Subcutaneous abdominal adipose tissue (tissue), 5 donors: Measurements from ENCODE around the gene RTN4R.

ENCODE experiments used
- H3K27ac ChIP-seq: one replicate; pipeline ENCODE4 v1.7.0; 2013; ENCODE audit warnings: low read depth, mild to moderate bottlenecking, inconsistent platforms, low read length, moderate library complexity
- H3K27me3 ChIP-seq, 5 donors: one replicate each; pipeline ENCODE4 v1.7.0; 2013; ENCODE audit warnings: low read length in 5 of 5, inconsistent platforms in 1 of 5; ENCODE audit not compliant: control insufficient read depth in 5 of 5, insufficient read depth in 4 of 5
- H3K36me3 ChIP-seq, 5 donors: one replicate each; pipeline ENCODE4 v1.7.0; 2013; ENCODE audit warnings: low read length in 5 of 5; ENCODE audit not compliant: control insufficient read depth in 5 of 5, insufficient read depth in 5 of 5
- H3K4me1 ChIP-seq, 5 donors: one replicate each; pipeline ENCODE4 v1.7.0; 2013; ENCODE audit warnings: low read length in 5 of 5, mild to moderate bottlenecking in 3 of 5, moderate library complexity in 1 of 5; ENCODE audit not compliant: control insufficient read depth in 5 of 5, insufficient read depth in 5 of 5
- H3K4me3 ChIP-seq, 5 donors: one replicate each; pipeline ENCODE4 v1.7.0; 2013; ENCODE audit warnings: low read length in 5 of 5, low read depth in 1 of 5
- H3K9ac ChIP-seq, 5 donors: one replicate each; pipeline ENCODE4 v1.7.0; 2013; ENCODE audit warnings: low read length in 5 of 5, mild to moderate bottlenecking in 4 of 5, moderate library complexity in 3 of 5
- H3K9me3 ChIP-seq, 5 donors: one replicate each; pipeline ENCODE4 v1.7.0; 2013; ENCODE audit warnings: low read length in 5 of 5; ENCODE audit not compliant: control insufficient read depth in 5 of 5
- donor health status: healthy.
- donor health status: healthy.
- donor health status: healthy.
- donor health status: healthy.
- donor health status: healthy.

The RTN4R gene

GRCh38 chr22:20199906-20200305 is 68.2 kb downstream of the RTN4R start:
- no peaks in the 10 kb centered on the region for H3K9me3 ChIP-seq

GRCh38 chr22:20199413-20199842 is 68.7 kb downstream of the RTN4R start:
- Histone ChIP-seq H3K9ac (no peak overlapping the region), H3K36me3 (no peaks in the 10 kb centered on the region), H3K9me3 (no peaks in the 10 kb centered on the region), H3K4me1 (peaks cover 4 to 21% (median 11%) of the 10 kb centered on the region in 5 donors), H3K27me3 (peaks cover 5 to 23% (median 10%) of the 10 kb centered on the region in 5 donors), H3K27ac (no peak overlapping the region), H3K4me3 (no peak overlapping the region)

More at GRCh38 chr22:20199906-20200305, 68.2 kb downstream of the RTN4R start:
- Histone ChIP-seq H3K27ac (no peak overlapping the region), H3K4me1 (peaks cover 4 to 26% (median 14%) of the 10 kb centered on the region in 5 donors), H3K4me3 (no peak overlapping the region), H3K36me3 (no peaks in the 10 kb centered on the region), H3K9ac (no peak overlapping the region), H3K27me3 (peaks cover 5 to 22% (median 10%) of the 10 kb centered on the region in 5 donors)

- Histone ChIP-seq H3K9ac (no peak overlapping the region), H3K36me3 (no peaks in the 10 kb centered on the region), H3K4me3 (no peak overlapping the region), H3K9me3 (no peaks in the 10 kb centered on the region), H3K27me3 (peaks cover 5 to 23% (median 10%) of the 10 kb centered on the region in 5 donors), H3K4me1 (peaks cover 3 to 14% (median 7%) of the 10 kb centered on the region in 5 donors), H3K27ac (no peak overlapping the region)
Measured at GRCh38 chr22:20198557-20199319, 69.4 kb downstream of the RTN4R start.

- peaks cover 0 to 6% (median 0%) of the 10 kb centered on the region in 5 donors for H3K4me1 ChIP-seq
- H3K9me3 ChIP-seq = no peaks in the 10 kb centered on the region
- H3K27me3 ChIP-seq = peaks cover 5 to 23% (median 10%) of the 10 kb centered on the region in 5 donors
- H3K9ac ChIP-seq = no peak overlapping the region
- no peak overlapping the region for H3K27ac ChIP-seq
- H3K4me3 ChIP-seq = no peak overlapping the region
- H3K36me3 ChIP-seq = no peaks in the 10 kb centered on the region
Measured at GRCh38 chr22:20197407-20198030, 70.6 kb downstream of the RTN4R start.

GRCh38 chr22:20196094-20196842 is 71.8 kb downstream of the RTN4R start:
- Histone ChIP-seq H3K9ac (no peak overlapping the region), H3K27me3 (peaks cover 3 to 20% (median 5%) of the 10 kb centered on the region in 5 donors), H3K4me3 (no peak overlapping the region)

GRCh38 chr22:20194681-20195593 is 73.2 kb downstream of the RTN4R start:
- Histone ChIP-seq H3K9me3 (no peaks in the 10 kb centered on the region), H3K4me1 (no peaks in the 10 kb centered on the region), H3K27me3 (peaks cover 3 to 20% (median 5%) of the 10 kb centered on the region in 5 donors), H3K4me3 (no peak overlapping the region), H3K9ac (no peak overlapping the region), H3K36me3 (no peaks in the 10 kb centered on the region), H3K27ac (no peak overlapping the region)

More at GRCh38 chr22:20196094-20196842, 71.8 kb downstream of the RTN4R start:
- Histone ChIP-seq H3K4me1 (peaks cover 0 to 6% (median 0%) of the 10 kb centered on the region in 5 donors), H3K27ac (no peak overlapping the region), H3K9me3 (no peaks in the 10 kb centered on the region), H3K36me3 (no peaks in the 10 kb centered on the region)

GRCh38 chr22:20193761-20194494 is 74.2 kb downstream of the RTN4R start:
- Histone ChIP-seq H3K36me3 (no peaks in the 10 kb centered on the region), H3K27me3 (peaks cover 3 to 12% (median 5%) of the 10 kb centered on the region in 5 donors), H3K9ac (no peak overlapping the region), H3K27ac (no peak overlapping the region), H3K4me3 (no peak overlapping the region), H3K9me3 (no peaks in the 10 kb centered on the region), H3K4me1 (no peaks in the 10 kb centered on the region)

GRCh38 chr22:20192972-20193760 is 75.0 kb downstream of the RTN4R start:
- H3K9me3 ChIP-seq = no peaks in the 10 kb centered on the region
- no peak overlapping the region for H3K27ac ChIP-seq
- no peak overlapping the region for H3K4me3 ChIP-seq
- H3K9ac ChIP-seq = no peak overlapping the region
- no peaks in the 10 kb centered on the region for H3K4me1 ChIP-seq
- peaks cover 0 to 6% (median 4%) of the 10 kb centered on the region in 5 donors for H3K27me3 ChIP-seq
- H3K36me3 ChIP-seq = no peaks in the 10 kb centered on the region
